Astrocyte of the cerebellum (primary cell): ENCODE measurements around the gene PRX.

Source experiments
- DNase-seq: peaks from one replicate; pipeline ENCODE4 v3.0.0-alpha.2; 2011; ENCODE audit warnings: low read depth
- H3K4me3 ChIP-seq: 2 replicates; pipeline ENCODE4 v1.5.1; 2011; ENCODE audit warnings: mild to moderate bottlenecking, low read depth, low read length, moderate library complexity
- in situ Hi-C: cut with HindIII; loops from 2 replicates; pipeline ENCODE4 v1.10.0; 2017; ENCODE audit warnings: low sequenced_read_pairs
- TF ChIP-seq, protein P1 (sequence below): IDR thresholded peaks from 2 replicates; pipeline ENCODE4 v1.5.1; 2012; ENCODE audit warnings: low read length, low read depth, moderate library complexity, mild to moderate bottlenecking; ENCODE audit errors: missing control alignments

PRX gene

DNA sequence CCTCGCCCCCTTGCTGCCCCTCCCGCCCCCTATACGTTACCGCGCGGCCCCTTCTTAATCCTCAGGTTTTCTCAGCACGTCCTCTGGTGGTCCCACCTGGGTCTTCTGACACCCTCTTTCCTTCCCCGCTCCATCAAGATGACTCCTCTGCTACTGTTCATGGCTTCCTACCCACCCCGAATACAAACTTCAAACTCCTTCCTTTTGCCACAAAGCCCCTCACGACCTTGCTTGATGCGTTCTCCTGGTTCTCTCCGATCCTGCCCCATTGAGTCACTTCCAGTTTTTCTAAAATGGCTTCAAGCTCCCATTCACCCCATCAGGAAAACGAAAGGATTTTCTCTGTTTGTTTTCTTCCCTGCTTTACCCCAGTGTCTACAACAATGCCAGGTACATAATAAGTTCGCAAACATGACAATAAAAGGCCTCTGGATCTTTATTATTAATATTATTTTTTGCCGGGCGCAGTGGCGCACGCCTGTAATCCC is 31.7 kb upstream of the PRX start:
- in situ Hi-C loops: loop anchor here (10.0 kb wide), 1 partner anchor 110 kb away; no protein-coding TSS in a partner anchor
- peak overlapping the region; percentile 100 for H3K4me3 ChIP-seq
- TF ChIP-seq, protein P1, sequence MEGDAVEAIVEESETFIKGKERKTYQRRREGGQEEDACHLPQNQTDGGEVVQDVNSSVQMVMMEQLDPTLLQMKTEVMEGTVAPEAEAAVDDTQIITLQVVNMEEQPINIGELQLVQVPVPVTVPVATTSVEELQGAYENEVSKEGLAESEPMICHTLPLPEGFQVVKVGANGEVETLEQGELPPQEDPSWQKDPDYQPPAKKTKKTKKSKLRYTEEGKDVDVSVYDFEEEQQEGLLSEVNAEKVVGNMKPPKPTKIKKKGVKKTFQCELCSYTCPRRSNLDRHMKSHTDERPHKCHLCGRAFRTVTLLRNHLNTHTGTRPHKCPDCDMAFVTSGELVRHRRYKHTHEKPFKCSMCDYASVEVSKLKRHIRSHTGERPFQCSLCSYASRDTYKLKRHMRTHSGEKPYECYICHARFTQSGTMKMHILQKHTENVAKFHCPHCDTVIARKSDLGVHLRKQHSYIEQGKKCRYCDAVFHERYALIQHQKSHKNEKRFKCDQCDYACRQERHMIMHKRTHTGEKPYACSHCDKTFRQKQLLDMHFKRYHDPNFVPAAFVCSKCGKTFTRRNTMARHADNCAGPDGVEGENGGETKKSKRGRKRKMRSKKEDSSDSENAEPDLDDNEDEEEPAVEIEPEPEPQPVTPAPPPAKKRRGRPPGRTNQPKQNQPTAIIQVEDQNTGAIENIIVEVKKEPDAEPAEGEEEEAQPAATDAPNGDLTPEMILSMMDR: peak; percentile 26
- no peak for DNase-seq

DNA sequence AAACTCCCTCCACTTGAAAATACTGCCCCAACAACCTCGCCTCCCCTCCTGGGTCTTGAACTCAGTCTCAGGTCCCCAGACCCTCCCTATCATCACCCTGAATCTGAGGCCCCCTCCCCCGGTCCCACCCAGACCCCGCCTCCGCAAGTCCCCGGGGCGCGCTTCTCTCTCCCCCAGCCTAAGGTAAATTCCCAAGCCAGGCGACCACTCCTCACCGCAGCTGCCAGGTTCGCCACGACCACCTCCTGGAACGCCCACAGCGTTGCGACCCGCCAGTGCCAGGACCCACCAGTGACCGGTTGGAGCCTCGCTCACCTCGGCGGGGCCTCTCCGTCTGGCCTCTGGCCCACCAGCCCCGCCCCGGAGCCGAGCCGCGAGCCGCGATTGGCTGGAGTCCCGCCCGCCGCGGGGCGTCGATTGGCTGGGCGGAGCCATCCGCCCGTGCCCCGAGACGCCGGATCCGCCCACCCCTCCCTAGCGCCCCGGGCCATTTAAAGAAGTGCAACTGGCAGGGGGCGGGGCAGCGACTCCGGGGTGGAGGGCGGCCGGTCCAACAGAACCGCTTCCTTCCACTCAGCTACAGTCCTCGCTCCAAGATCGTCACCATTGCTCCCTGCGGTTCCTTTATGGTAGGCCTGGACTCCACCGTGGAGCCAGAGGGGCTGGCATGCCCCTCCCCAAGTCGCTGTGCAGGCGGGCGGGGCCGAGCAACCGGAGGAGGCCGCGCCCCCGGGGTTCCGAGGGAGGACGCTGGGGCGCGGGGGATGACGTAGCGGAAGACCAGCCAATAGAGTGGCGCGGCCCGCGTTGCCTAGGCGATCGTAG is 31.0 kb upstream of the PRX start, which contains the start of gene SERTAD3:
Gene SERTAD3 (minus strand): TSS at position 336 of the 825 bp plus-strand sequence. CDS start 2,255 bp downstream, outside the sequence.
- TF ChIP-seq, protein P1: no peak
- peak within 1 kb of the TSS; percentile 100 for H3K4me3 ChIP-seq
- in situ Hi-C loops: loop anchor here (10.0 kb wide), 1 partner anchor 111 kb away; no protein-coding TSS in a partner anchor
- peak; percentile 78 for DNase-seq

DNA sequence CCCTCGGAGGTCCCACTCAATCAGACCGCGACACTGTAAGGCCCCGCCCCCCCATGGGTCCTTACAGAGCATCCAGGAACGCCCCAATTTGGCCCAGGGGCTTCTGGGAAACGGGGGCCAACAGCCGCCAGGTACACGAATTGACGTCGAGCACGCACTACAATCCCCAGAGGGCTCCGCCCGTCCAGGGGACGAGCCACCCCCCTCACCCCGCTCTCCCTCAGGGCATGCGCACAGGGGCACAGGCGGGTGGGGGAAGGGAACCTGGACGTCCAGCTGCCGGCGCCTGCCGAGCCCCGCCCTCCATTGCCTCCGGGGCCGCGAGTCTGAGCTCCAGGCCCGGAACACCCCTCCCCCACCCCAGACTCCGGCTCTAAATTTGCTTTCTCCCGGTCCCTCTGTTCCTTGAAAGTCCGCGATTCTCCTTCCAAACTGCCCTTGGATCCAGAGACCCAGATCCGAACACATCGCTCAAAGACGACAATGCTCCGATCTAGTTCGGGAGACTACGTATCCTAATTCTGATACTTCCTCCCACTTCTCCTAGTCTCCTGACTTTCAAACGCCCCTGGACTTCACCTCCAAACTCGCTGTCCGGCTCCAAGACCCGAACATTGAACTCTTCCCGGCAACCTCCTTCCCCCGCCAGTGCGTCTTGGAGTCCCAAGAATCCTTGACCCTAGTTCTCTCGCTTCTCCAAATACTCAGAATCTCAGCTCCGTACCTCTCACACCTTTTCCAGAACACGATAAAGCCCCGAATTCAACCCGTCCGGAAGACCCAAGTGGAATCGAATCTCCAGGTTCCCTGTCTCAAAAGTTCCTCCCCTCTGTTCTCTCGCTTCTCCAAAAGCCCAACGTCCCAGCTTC is 30.2 kb upstream of the PRX start:
- TF ChIP-seq, protein P1: no peak
- in situ Hi-C loops: loop anchor here (10.0 kb wide), 1 partner anchor 111 kb away; no protein-coding TSS in a partner anchor
- peak; percentile 99 for DNase-seq
- H3K4me3 ChIP-seq: peak overlapping the region; percentile 100

DNA sequence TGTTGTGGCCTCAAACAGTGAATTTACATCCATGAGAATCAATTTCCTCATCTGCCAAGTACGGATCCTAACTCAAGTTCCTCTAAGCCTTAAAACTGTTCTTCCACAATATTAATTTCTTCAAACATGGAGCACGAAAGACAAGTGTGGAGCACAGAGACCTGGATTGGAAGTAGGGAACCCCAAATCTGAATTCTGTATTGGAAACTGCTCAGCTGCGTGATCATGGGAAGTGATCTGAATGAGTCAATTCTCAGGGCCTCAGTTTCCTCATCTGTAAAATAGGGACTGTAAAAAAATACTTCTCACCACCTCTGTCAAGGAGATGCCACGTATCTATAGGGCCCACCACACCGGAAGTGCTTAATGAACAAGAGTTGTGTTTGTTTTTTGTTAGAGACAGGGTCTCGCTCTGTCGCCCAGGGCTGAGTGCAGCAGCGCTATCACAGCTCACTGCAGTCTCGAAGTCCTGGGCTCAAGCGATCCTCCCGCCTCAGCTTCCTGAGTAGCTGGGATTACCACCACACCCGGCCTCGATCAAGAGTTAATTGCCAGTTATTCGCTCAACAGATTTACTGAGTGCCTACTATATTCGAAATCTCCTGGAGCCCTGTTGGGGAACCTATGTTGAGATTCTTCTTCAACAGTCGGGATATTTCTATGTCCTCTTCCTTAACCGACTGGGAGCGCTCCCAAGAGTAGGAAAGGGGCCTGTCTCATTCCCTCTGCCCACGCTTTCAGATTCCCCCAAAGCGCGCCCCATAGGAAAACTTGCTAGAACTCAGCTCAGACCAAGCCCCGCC is 29.4 kb upstream of the PRX start:
- TF ChIP-seq, protein P1: no peak
- DNase-seq: no peak
- in situ Hi-C loops: loop anchor here (10.0 kb wide), 1 partner anchor 112 kb away; no protein-coding TSS in a partner anchor
- peak overlapping the region; percentile 100 for H3K4me3 ChIP-seq

DNA sequence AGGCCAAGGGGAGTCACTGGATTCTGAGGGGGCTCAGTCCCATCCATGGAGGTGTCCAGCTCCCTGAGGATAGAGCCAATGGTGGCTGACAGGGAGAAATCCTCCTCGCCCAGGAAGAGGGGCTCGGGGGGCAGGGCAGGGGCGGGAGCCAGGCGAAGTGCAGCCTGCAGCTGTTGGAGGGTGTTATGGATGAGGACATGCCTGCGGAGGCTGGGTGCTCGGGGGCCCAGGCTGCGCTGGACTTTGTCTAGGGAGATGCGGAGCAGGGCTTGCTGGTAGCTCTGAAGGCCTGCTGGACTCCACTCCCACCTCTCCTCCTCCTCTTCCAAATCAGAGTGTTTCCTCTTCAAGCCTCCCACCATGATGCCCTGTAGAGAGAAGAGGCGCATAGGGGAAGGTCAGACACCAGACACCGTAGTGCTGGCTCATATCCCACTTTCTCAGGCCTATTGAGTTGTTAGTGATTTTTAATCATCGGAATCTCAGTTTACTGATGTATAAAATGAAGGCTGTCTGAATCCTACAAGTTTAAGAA is 28.6 kb upstream of the PRX start:
- TF ChIP-seq, protein P1: no peak
- in situ Hi-C loops: loop anchor here (10.0 kb wide), 1 partner anchor 113 kb away; no protein-coding TSS in a partner anchor
- H3K4me3 ChIP-seq: no peak overlapping the region
- DNase-seq: no peak
